Ovary (tissue), 3 donors: ENCODE results near the gene AP5B1.
"Not testable (repeated sequence)": the region's sequence is repeated elsewhere in the genome, so short reads cannot be mapped to it uniquely, and the experiment has no call there.

ENCODE experiments used
- CTCF ChIP-seq, 3 donors: fragments of 450-650 bp in 2 of 3; fragments of 200-600 bp in 1 of 3; IDR thresholded peaks; one replicate each; pipeline versions ENCODE4 v1.5.1 to v1.8.0; 2016 to 2022; ENCODE audit warnings: antibody characterized with exemption in 3 of 3, mild to moderate bottlenecking in 1 of 3
- EP300 ChIP-seq: sonication (generic); formaldehyde crosslinking; IDR thresholded peaks from one replicate; pipeline ENCODE4 v1.6.1; 2017; ENCODE audit warnings: antibody characterized with exemption
- donor health status: DM: no; HTN: no; CAD: no.

GRCh38 chr11:65767806-65768205 is 13.0 kb downstream of the AP5B1 start:
- TF ChIP-seq EP300; CTCF (IDR thresholded peaks at IDR 0.05): not testable (repeated sequence)
